Heart left ventricle (tissue), 13 donors: ENCODE results near the gene CTSW.

Experiments
- CTCF ChIP-seq, 12 donors: fragments of 200-600 bp; sonication (generic) in 4 of 12; IDR thresholded peaks; one replicate each; pipeline versions ENCODE4 v1.5.0 to v1.8.0; 2018 to 2022; ENCODE audit warnings: antibody characterized with exemption in 12 of 12, mild to moderate bottlenecking in 5 of 12
- POLR2A ChIP-seq, 2 donors: fragments of 450-650 bp; IDR thresholded peaks; one replicate each; pipeline ENCODE4 v1.6.1; 2017; ENCODE audit warnings: antibody characterized with exemption in 2 of 2, mild to moderate bottlenecking in 2 of 2, moderate library complexity in 2 of 2
- donor health status: ischemic (EF 13 %, LVEDD 7.1; RV severe dilation, severe dysfunction).
- donor health status: DM: no; HTN: yes; CAD: no.
- donor health status: DM: no; HTN: no; CAD: no.
- donor health status: ischemic (EF 25% LVEDD 6.9; RV normal size, moderate dysfunction).
- donor health status: ischemic (EF 25% LVEDD 5.7; RV mildly dilated, moderate dysfunction).
- donor health status: ischemic (EF 35%, LVEDD 5.7; RV mildly dilated, moderate dysfunction).
- donor health status: nonischemic (EF 11% LVEDD 7.7; RV severe dilation, severe dysfunction).
- donor health status: DM: yes; HTN: yes; CAD: no.
- donor health status: PGD.
- donor health status: ischemic (EF 29% LVEDD 5.4; RV normal size, mild dysfunction).
- donor health status: nonischemic (EF 23%, LVEDD 6.1; RV moderate dilation, normal function).

DNA sequence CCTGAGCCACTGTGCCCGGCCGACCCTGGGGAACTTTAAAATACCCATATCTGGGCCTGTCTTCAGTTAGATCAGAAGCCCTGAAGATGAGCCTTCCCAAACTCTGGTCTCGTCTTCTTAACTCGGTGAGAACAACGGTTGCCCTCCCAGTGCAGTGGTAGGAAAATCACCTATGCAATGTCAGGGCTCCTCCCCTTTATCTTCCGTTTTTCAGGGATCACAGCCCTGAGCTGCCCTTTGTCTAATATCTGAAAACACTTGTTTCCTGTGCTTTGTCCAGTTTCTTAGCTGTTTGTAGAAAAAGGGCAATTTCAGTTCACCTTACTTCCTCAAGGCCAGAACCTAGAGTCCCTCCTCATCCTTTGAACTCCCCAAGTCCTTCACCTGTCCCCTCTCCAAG is 49.0 kb downstream of the CTSW start:
- no peak for TF ChIP-seq CTCF (IDR thresholded peaks at IDR 0.05)
- TF ChIP-seq POLR2A (IDR thresholded peaks at IDR 0.05): no peak
